Right cardiac atrium (tissue), 5 donors: Measurements from ENCODE around the gene NCOA3. TPM values are rescaled to one million over a fixed set of nuclear protein-coding genes. Genes with fewer than 3 reads are reported as not detected.

ENCODE experiments used
- ATAC-seq, 2 donors: fragments of 200-7000 bp; cut with Tn5 transposase; one replicate each; pipeline versions ENCODE4 v1.8.0 to v1.9.1; 2020; ENCODE audit warnings: moderate library complexity in 2 of 2, mild to moderate bottlenecking in 1 of 2
- DNase-seq, 3 donors: peaks; one replicate each; pipeline ENCODE4 v3.0.0-alpha.2; 2020
- H3K27ac ChIP-seq: one replicate; pipeline ENCODE4 v1.5.1; 2013; ENCODE audit warnings: mild to moderate bottlenecking, low read length, control low read depth, moderate library complexity
- H3K27me3 ChIP-seq: one replicate; pipeline ENCODE4 v1.6.1; 2013; ENCODE audit not compliant: control insufficient read depth, insufficient read depth
- H3K4me1 ChIP-seq: one replicate; pipeline ENCODE4 v1.6.1; 2013; ENCODE audit warnings: low read length; ENCODE audit not compliant: control insufficient read depth, insufficient read depth
- H3K4me3 ChIP-seq: one replicate; pipeline ENCODE4 v1.5.1; 2013; ENCODE audit warnings: low read length, control low read depth
- H3K9me3 ChIP-seq: one replicate; pipeline ENCODE4 v1.6.1; 2013; ENCODE audit warnings: low read length; ENCODE audit not compliant: control insufficient read depth
- WGBS: extraction: QIAGEN DNeasy Blood & Tissue Kit; methylation state at CpG from one replicate; pipeline ENCODE4 v1.1.7; 2013; 5-methylcytosine and 5-hydroxymethylcytosine counted together
- intact Hi-C, 4 donors: fragments of 100-400 bp; cut with DNase I; formaldehyde crosslinking; loops; one replicate each; pipeline versions ENCODE4 v1.11.0 to v1.14.0; 2022 to 2023
- polyA plus RNA-seq: library from polyadenylated mRNA; stranded (reverse); fragments of 200-250 nt; gene quantifications from one replicate; pipeline ENCODE4 v1.2.3, GENCODE V29; 2013
- total RNA-seq, 4 donors: library from RNA; stranded (reverse); fragmentation: NEBNext Ultra II Directional; extraction: Animal tissue kit (Norgen Biotek cat#: 25700); gene quantifications; one replicate each; pipeline ENCODE4 v1.2.1, GENCODE V29; 2021
- donor health status: healthy with polysubstance abuse.
- donor health status: DM: no; HTN: yes; CAD: no.
- donor health status: DM: no; HTN: no; CAD: no.
- donor health status: DM: no; HTN: yes; CAD: no; lungs with severe emphysema.
- donor health status: DM: yes; HTN: yes; CAD: no.

The NCOA3 gene
- total and polyA plus RNA-seq, 5 donors, result 6.7 to 27.2 (median 21.8) TPM

GRCh38 chr20:47614703-47615309 is 113.1 kb downstream of the NCOA3 start:
- no peak overlapping the region for H3K4me3 ChIP-seq
- H3K4me1 ChIP-seq, result peaks cover 6% of the 10 kb centered on the region
- H3K9me3 ChIP-seq, result no peaks in the 10 kb centered on the region
- ATAC-seq, result no peak
- 98% methylated on average over 2 of the region's 2 CpGs for WGBS
- no peak for DNase-seq
- no peaks in the 10 kb centered on the region for H3K27me3 ChIP-seq
- no peak overlapping the region for H3K27ac ChIP-seq
- intact Hi-C loops, result loop anchor here in 1 of 4 donors (10.0 kb wide), 1 partner anchor 230 kb away; no protein-coding TSS in a partner anchor

DNA sequence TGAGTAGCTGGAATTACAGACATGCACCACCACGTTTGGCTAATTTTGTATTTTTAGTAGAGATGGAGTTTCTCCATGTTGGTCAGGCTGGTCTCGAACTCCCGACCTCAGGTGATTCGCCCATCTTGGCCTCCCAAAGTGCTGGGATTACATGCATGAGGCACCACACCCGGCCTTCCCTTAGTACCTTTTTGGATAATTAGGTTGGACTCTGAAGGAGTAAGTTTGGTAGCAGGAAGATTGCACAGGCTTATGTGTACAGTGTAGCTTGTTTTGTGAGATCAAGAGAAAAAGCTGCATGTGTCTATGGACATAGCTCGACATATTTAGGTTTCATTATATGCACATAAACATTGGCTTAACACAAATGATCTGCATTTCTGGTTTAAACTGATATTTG is 116.8 kb downstream of the NCOA3 start:
- H3K4me3 ChIP-seq, result no peak overlapping the region
- H3K27me3 ChIP-seq, result no peaks in the 10 kb centered on the region
- H3K9me3 ChIP-seq, result no peaks in the 10 kb centered on the region
- WGBS, result 93% methylated on average over 6 of the region's 6 CpGs
- no peak for DNase-seq
- peaks cover 3% of the 10 kb centered on the region for H3K4me1 ChIP-seq
- no peak for ATAC-seq
- intact Hi-C loops, result loop anchor here in 1 of 4 donors (10.0 kb wide), 1 partner anchor 234 kb away; no protein-coding TSS in a partner anchor
- no peak overlapping the region for H3K27ac ChIP-seq

DNA sequence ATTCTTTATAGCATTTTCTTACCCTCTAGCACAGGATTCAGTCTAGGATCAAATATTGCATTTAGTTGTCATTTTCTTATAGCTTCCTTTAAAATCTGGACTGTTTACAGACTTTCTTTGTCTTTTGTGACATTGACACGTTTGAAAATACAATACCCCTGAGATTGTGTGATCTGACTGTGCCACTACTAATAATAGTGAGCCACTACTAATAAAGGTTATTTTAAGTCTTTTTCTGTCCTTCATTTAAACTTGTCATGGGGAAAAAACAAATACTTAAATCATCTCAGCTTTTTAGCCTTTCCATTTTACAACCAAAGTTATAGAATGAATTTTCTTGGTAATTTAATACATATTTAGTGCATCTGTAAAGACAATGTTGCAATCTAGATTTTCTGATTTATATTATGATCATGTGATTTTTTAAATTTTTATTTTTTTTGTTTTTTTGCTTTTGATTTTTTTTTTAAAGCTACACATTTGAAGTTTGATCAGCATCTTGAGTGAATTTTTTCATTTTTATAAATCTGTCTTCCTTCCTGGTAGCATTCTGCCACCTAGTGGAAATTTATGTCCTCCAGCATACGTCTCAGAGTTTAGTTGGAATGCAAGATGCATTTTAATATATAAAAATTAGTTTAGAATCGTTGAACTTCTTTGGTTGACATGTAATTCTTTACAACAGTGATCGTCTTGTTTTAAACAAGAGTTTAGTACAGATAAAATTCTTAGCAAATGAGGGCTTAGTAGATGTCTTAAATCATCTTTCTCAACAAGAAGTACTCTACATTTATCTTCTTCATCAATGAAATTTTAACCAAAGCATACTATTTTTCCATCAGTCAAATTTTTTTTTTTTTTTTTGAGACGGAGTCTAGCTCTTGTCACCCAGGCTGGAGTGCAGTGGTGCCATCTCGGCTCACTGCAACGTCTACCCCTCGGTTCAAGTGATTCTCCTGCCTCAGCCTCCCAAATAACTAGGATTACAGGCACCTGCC is 119.4 kb downstream of the NCOA3 start:
- no peaks in the 10 kb centered on the region for H3K9me3 ChIP-seq
- intact Hi-C loops, result loop anchor here (5.0 to 10.0 kb wide), 8 partner anchors 116 to 866 kb away; partner anchors contain the start of gene NCOA3 (in 2 of the 4)
- H3K27me3 ChIP-seq, result no peaks in the 10 kb centered on the region
- no peak overlapping the region for H3K27ac ChIP-seq
- WGBS, result 42% methylated on average over 8 of the region's 8 CpGs
- no peak for DNase-seq
- no peaks in the 10 kb centered on the region for H3K4me1 ChIP-seq
- ATAC-seq, result no peak
- no peak overlapping the region for H3K4me3 ChIP-seq

DNA sequence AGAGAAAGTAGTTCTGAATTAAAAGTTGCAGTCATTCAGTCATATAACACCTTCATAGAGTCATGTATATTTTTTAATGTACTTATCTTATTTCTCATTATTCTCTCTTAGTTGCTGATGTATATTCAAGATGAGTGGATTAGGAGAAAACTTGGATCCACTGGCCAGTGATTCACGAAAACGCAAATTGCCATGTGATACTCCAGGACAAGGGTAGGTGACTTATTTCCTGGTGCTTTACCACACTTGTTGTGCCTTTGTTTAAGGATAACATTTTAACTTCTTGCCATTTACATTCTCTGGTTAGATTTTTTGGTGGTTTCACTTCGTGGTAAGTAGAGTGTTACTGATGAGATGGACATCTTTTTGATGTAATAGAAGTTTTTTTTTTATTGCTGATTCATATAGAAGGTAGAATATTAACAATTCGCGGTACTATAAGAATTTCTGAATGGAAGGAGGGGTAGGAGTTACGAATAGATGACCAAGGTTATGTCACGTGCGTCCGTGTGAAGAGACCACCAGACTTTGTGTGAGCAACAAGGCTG is 120.5 kb downstream of the NCOA3 start:
- 91% methylated on average over 9 of the region's 9 CpGs for WGBS
- ATAC-seq (no peak), DNase-seq (no peak)
- Histone ChIP-seq H3K4me3 (no peak overlapping the region), H3K27ac (no peak overlapping the region), H3K27me3 (no peaks in the 10 kb centered on the region), H3K4me1 (no peaks in the 10 kb centered on the region), H3K9me3 (no peaks in the 10 kb centered on the region)
- intact Hi-C loops, result loop anchor here (5.0 to 10.0 kb wide), 8 partner anchors 117 to 867 kb away; partner anchors contain the start of gene NCOA3 (in 2 of the 4)

DNA sequence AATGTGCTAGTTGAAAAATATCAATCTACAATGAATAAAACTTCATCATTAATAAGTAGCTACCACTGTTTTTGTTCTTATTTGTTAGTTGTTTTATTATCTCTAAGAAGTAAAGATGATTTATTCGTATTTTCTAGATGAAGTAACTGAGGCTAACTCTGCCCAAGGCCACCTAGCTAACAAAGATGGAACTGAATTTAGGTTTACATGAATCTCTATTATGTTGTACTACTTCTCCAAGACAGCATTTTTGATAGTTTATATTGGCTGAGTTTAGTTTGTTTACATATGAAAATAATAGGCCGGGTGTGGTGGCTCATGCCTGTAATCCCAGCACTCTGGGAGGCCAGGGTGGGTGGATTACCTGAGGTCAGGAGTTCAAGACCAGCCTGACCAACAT is 121.5 kb downstream of the NCOA3 start:
- WGBS, result 84% methylated on average over 2 of the region's 2 CpGs
- ATAC-seq, result no peak
- intact Hi-C loops, result loop anchor here (5.0 to 10.0 kb wide), 8 partner anchors 118 to 868 kb away; partner anchors contain the start of gene NCOA3 (in 2 of the 4)

DNA sequence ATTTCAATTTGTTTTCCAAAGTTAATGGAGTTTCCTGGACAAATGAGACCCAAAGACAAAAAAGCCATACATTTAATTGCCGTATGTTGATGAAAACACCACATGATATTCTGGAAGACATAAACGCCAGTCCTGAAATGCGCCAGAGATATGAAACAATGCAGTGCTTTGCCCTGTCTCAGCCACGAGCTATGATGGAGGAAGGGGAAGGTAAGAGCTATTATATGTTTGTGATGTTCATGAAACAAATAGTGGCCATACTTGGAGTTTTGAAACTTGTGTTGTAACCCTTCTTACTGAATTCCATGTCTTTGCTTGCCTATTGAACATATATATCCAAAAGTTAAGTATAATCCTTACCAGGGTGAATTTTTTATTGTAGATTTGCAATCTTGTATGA is 125.9 kb downstream of the NCOA3 start:
- DNase-seq, result no peak
- H3K27me3 ChIP-seq, result no peaks in the 10 kb centered on the region
- H3K4me1 ChIP-seq, result no peaks in the 10 kb centered on the region
- H3K4me3 ChIP-seq, result no peak overlapping the region
- intact Hi-C loops, result loop anchor here (5.0 to 10.0 kb wide), 7 partner anchors 123 to 873 kb away; partner anchors contain the start of gene NCOA3 (in 2 of the 4)
- H3K27ac ChIP-seq, result no peak overlapping the region
- ATAC-seq, result no peak
- WGBS, result 89% methylated on average over 4 of the region's 4 CpGs
- no peaks in the 10 kb centered on the region for H3K9me3 ChIP-seq

More for the DNA sequence above, 121.5 kb downstream of the NCOA3 start:
- DNase-seq, result no peak
- no peaks in the 10 kb centered on the region for H3K9me3 ChIP-seq
- no peak overlapping the region for H3K4me3 ChIP-seq
- no peaks in the 10 kb centered on the region for H3K4me1 ChIP-seq
- H3K27ac ChIP-seq, result no peak overlapping the region
- H3K27me3 ChIP-seq, result no peaks in the 10 kb centered on the region

GRCh38 chr20:47629907-47630306 is 128.2 kb downstream of the NCOA3 start:
- ATAC-seq, result no peak

DNA sequence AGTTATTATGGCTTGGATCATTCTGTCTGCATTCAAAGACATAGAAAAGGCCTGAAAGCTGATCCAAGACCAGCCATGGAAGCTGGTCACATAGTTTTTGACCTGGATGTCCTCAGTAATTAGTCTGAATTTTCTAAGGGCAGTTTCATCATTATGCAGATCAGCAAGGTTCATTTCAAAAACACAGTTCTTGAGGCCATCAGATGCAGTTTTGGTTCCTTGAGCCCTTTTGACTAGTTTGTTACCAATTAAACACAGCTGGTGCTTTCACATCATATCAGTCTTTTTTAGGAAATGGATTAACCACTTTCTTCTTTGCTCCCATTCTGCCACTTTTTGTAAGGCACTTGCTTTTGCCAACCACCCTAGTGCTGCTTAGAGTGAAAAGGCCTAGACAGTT is 129.4 kb downstream of the NCOA3 start:
- DNase-seq, result no peak
- Histone ChIP-seq H3K9me3 (no peaks in the 10 kb centered on the region), H3K27me3 (no peaks in the 10 kb centered on the region), H3K4me3 (no peak overlapping the region), H3K4me1 (no peaks in the 10 kb centered on the region), H3K27ac (no peak overlapping the region)
- intact Hi-C loops, result loop anchor here in 1 of 4 donors (10.0 kb wide), 1 partner anchor 356 kb away; no protein-coding TSS in a partner anchor
- no peak for ATAC-seq

More at GRCh38 chr20:47629907-47630306, 128.2 kb downstream of the NCOA3 start:
- DNase-seq, result no peak
- no peak overlapping the region for H3K4me3 ChIP-seq
- no peak overlapping the region for H3K27ac ChIP-seq
- H3K27me3 ChIP-seq, result no peaks in the 10 kb centered on the region
- H3K4me1 ChIP-seq, result no peaks in the 10 kb centered on the region
- WGBS, result 85% methylated on average over 2 of the region's 2 CpGs
- intact Hi-C loops, result loop anchor here (5.0 to 10.0 kb wide), 7 partner anchors 125 to 875 kb away; partner anchors contain the start of gene NCOA3 (in 2 of the 4)
- H3K9me3 ChIP-seq, result no peaks in the 10 kb centered on the region

GRCh38 chr20:47635256-47635655 is 133.6 kb downstream of the NCOA3 start:
- intact Hi-C loops, result loop anchor here in 1 of 4 donors (10.0 kb wide), 1 partner anchor 360 kb away; no protein-coding TSS in a partner anchor
- no peak overlapping the region for H3K27ac ChIP-seq
- H3K4me3 ChIP-seq, result no peak overlapping the region
- H3K9me3 ChIP-seq, result no peaks in the 10 kb centered on the region
- WGBS, result 99% methylated on average over 4 of the region's 4 CpGs
- no peak for DNase-seq
- no peaks in the 10 kb centered on the region for H3K4me1 ChIP-seq
- H3K27me3 ChIP-seq, result no peaks in the 10 kb centered on the region
- peak in 1 of 2 donors; percentile 30 for ATAC-seq

DNA sequence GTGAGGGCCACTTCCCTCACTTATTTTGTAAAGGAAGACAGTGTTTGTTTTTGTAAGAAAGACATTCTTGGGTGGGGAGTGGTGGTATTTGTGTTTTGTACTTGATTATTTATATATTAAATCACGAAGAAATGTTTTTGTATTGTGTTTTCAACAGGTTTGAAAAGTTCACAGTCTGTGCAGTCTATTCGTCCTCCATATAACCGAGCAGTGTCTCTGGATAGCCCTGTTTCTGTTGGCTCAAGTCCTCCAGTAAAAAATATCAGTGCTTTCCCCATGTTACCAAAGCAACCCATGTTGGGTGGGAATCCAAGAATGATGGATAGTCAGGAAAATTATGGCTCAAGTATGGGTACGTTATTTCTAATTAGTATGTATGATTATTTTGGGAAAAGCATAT is 137.2 kb downstream of the NCOA3 start:
- H3K4me1 ChIP-seq, result no peaks in the 10 kb centered on the region
- H3K27ac ChIP-seq, result no peak overlapping the region
- WGBS, result 35% methylated on average over 4 of the region's 4 CpGs
- no peaks in the 10 kb centered on the region for H3K9me3 ChIP-seq
- no peaks in the 10 kb centered on the region for H3K27me3 ChIP-seq
- H3K4me3 ChIP-seq, result no peak overlapping the region
- intact Hi-C loops, result loop anchor here in 1 of 4 donors (10.0 kb wide), 1 partner anchor 364 kb away; no protein-coding TSS in a partner anchor
- peak; percentile 48 to 55 for ATAC-seq
- DNase-seq, result no peak
